PC-3 (cell line): ENCODE data around the gene GIMAP2. TPM values are rescaled to one million over a fixed set of nuclear protein-coding genes. Genes with fewer than 3 reads are reported as not detected.

ENCODE experiments used
- ATAC-seq: fragments of 200-7000 bp; cut with Tn5 transposase; 2 replicates; pipeline ENCODE4 v1.9.1; 2020; ENCODE audit warnings: mild to moderate bottlenecking, moderate library complexity
- BruUV-seq: library from RNA; stranded (reverse); fragments of 400-500 nt; replicated peaks from 2 replicates; lab custom pipeline; 2021; lab: Mats Ljungman, UMichigan
- CTCF ChIA-PET: fragments of 300-600 bp; sonication (Branson Sonifier 250); formaldehyde crosslinking; loops from one replicate; lab custom pipeline; 2022; ENCODE audit warnings: antibody characterized with exemption; lab: Charles Lee
- POLR2A ChIA-PET: fragments of 300-600 bp; sonication (Branson Sonifier 250); formaldehyde crosslinking; loops from one replicate; lab custom pipeline; 2022; ENCODE audit warnings: antibody characterized with exemption; ENCODE audit not compliant: unreplicated experiment; lab: Charles Lee
- DNase-seq: peaks from one replicate; pipeline ENCODE4 v3.0.0-alpha.2; 2015
- H2AFZ ChIP-seq: fragments of 300-600 bp; sonication (generic); 2 replicates; pipeline ENCODE4 v1.6.0; 2016; ENCODE audit warnings: antibody characterized with exemption, low read length
- H3F3A ChIP-seq: fragments of 300-600 bp; sonication (generic); one replicate; pipeline ENCODE4 v1.6.0; 2017; ENCODE audit warnings: antibody characterized with exemption, low read length, control low read depth, mild to moderate bottlenecking; ENCODE audit not compliant: unreplicated experiment
- H3K27ac ChIP-seq: fragments of 300-600 bp; sonication (generic); 2 replicates; pipeline ENCODE4 v1.5.1; 2016; ENCODE audit warnings: mild to moderate bottlenecking, low read length
- H3K27me3 ChIP-seq: fragments of 300-600 bp; sonication (generic); 2 replicates; pipeline ENCODE4 v1.6.1; 2016; ENCODE audit warnings: low read length, mixed read lengths
- H3K36me3 ChIP-seq: fragments of 300-600 bp; sonication (generic); 2 replicates; pipeline ENCODE4 v1.6.1; 2016; ENCODE audit warnings: low read depth, mixed run types, low read length, mixed read lengths
- H3K4me1 ChIP-seq: fragments of 300-600 bp; sonication (generic); 2 replicates; pipeline ENCODE4 v1.5.1; 2016; ENCODE audit warnings: low read length; ENCODE audit not compliant: insufficient read depth
- H3K4me2 ChIP-seq: fragments of 300-600 bp; sonication (generic); 2 replicates; pipeline ENCODE4 v1.6.0; 2016; ENCODE audit warnings: low read length
- H3K4me3 ChIP-seq: fragments of 300-600 bp; sonication (generic); 2 replicates; pipeline ENCODE4 v1.5.1; 2016; ENCODE audit warnings: mild to moderate bottlenecking, low read length, mixed read lengths
- H3K79me2 ChIP-seq: fragments of 300-600 bp; sonication (generic); 2 replicates; pipeline ENCODE4 v1.6.1; 2017; ENCODE audit warnings: low read length, mixed read lengths
- H3K9ac ChIP-seq: fragments of 300-600 bp; sonication (generic); 2 replicates; pipeline ENCODE4 v1.6.0; 2016; ENCODE audit warnings: mild to moderate bottlenecking, low read length
- H3K9me2 ChIP-seq: fragments of 300-600 bp; sonication (generic); replicated peaks from 2 replicates; pipeline ENCODE4 v1.6.1; 2016; ENCODE audit warnings: mixed run types, low read length, mixed read lengths
- H3K9me3 ChIP-seq: fragments of 300-600 bp; sonication (generic); 2 replicates; pipeline ENCODE4 v1.6.1; 2016; ENCODE audit warnings: low read length, mixed read lengths
- H4K20me1 ChIP-seq: fragments of 300-600 bp; sonication (generic); 2 replicates; pipeline ENCODE4 v1.6.1; 2016; ENCODE audit warnings: low read length, mixed read lengths
- EZH2 ChIP-seq: fragments of 300-600 bp; sonication (generic); IDR thresholded peaks from one replicate; pipeline ENCODE4 v1.6.1; 2017; ENCODE audit warnings: antibody characterized with exemption, mild to moderate bottlenecking, low read length; ENCODE audit not compliant: unreplicated experiment
- EZH2phosphoT487 ChIP-seq: fragments of 300-600 bp; sonication (generic); IDR thresholded peaks from 2 replicates; pipeline ENCODE4 v1.6.1; 2018; ENCODE audit warnings: mild to moderate bottlenecking, antibody characterized with exemption, low read length, borderline replicate concordance
- intact Hi-C: fragments of 100-400 bp; cut with micrococcal nuclease; formaldehyde crosslinking; loops from 2 replicates; pipeline ENCODE4 v1.9.0; 2023
- total RNA-seq: library from RNA; depleted of rRNA; stranded (reverse); fragments of >200 nt; gene quantifications from 2 replicates; pipeline ENCODE4 v1.2.3, GENCODE V29; 2014
- TF ChIP-seq, protein P1 (sequence below): fragments of 300-600 bp; sonication (generic); conservative IDR thresholded peaks from 2 replicates; pipeline ENCODE4 v1.5.1; 2017; ENCODE audit warnings: antibody characterized with exemption, low read depth, mild to moderate bottlenecking, low read length

The GIMAP2 gene
- total RNA-seq, 1 experiment from 2014 or later = not detected

DNA sequence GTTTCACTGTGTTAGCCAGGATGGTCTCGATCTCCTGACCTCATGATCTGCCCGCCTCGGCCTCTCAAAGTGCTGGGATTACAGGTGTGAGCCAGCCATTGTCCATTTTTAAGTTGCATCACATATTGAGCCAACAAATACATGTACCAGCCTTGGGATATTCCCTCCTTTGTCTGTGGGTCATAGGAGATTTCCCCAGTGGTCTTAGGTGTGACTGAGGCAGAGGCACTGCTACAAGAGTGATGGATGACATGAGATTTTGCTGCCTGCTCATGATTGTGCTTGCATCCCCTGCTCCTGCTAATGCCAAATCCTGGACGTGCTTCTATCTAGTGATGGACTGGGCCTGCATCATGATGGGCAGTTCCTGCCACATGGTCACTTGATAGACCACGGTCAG lies 42.6 kb upstream of the GIMAP2 start:
- H4K20me1 ChIP-seq = no peaks in the 10 kb centered on the region

DNA sequence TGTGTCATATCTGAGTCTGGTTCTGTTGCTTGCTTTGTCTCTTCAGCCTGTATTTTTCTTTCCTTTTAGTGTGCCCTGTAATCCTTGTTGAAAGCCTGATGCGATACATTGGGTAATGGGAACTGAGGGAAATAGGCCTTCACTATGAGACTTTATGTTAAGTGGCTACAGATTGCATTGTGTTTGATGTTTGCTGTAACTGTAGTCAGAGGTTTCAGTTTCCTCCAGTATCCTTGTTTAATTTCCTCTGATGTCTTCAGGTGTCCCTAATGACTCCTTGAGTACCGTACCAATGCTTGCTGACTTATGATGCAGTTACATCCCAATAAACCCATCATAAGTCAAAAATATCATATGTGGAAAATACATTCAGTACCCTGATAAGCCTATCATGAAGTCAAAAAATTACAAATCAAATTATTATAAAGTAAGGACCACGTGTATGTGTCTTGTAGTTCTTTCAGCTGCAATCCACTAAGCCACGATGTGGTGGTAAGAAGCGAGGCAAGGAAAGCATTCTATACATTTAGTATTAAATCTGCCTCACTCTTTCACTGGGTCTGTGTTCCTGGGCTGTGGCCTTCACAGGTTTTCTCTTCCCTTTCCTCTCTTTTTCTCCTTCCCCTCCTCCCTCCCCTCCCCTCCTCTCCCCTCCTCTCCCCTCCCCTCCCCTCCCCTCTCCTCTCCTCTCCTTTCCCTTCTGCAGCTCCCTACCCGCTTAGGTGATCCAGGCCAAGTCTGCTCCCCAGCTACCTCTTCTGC lies 40.1 kb upstream of the GIMAP2 start:
- ATAC-seq (no peak), DNase-seq (no peak)
- intact Hi-C loops = no loop called here
- no TSS peak for BruUV-seq
- Histone ChIP-seq H3K79me2 (no peaks in the 10 kb centered on the region), H3K4me1 (no peaks in the 10 kb centered on the region), H2AFZ (no peak overlapping the region), H3K4me2 (no peak overlapping the region), H3K9ac (no peak overlapping the region), H3K9me3 (no peaks in the 10 kb centered on the region), H3F3A (no peaks in the 10 kb centered on the region), H3K36me3 (no peaks in the 10 kb centered on the region), H3K27me3 (no peaks in the 10 kb centered on the region), H3K27ac (no peak overlapping the region), H4K20me1 (no peaks in the 10 kb centered on the region), H3K4me3 (no peak overlapping the region), H3K9me2 (no peaks in the 10 kb centered on the region)
- ChIA-PET POLR2A (no interaction called here), CTCF (no interaction called here)
- TF ChIP-seq EZH2 (no peak), EZH2phosphoT487 (no peak)
- TF ChIP-seq, protein P1, sequence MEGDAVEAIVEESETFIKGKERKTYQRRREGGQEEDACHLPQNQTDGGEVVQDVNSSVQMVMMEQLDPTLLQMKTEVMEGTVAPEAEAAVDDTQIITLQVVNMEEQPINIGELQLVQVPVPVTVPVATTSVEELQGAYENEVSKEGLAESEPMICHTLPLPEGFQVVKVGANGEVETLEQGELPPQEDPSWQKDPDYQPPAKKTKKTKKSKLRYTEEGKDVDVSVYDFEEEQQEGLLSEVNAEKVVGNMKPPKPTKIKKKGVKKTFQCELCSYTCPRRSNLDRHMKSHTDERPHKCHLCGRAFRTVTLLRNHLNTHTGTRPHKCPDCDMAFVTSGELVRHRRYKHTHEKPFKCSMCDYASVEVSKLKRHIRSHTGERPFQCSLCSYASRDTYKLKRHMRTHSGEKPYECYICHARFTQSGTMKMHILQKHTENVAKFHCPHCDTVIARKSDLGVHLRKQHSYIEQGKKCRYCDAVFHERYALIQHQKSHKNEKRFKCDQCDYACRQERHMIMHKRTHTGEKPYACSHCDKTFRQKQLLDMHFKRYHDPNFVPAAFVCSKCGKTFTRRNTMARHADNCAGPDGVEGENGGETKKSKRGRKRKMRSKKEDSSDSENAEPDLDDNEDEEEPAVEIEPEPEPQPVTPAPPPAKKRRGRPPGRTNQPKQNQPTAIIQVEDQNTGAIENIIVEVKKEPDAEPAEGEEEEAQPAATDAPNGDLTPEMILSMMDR = no peak

More for the DNA sequence above, 42.6 kb upstream of the GIMAP2 start:
- no TSS peak for BruUV-seq
- Histone ChIP-seq H3K79me2 (no peaks in the 10 kb centered on the region), H3K27ac (no peak overlapping the region), H3K27me3 (no peaks in the 10 kb centered on the region), H3K4me1 (no peaks in the 10 kb centered on the region), H3K9me2 (no peaks in the 10 kb centered on the region), H3K4me3 (no peak overlapping the region), H3K36me3 (no peaks in the 10 kb centered on the region), H3K9me3 (no peaks in the 10 kb centered on the region), H3K9ac (no peak overlapping the region), H2AFZ (no peak overlapping the region), H3K4me2 (no peak overlapping the region), H3F3A (no peaks in the 10 kb centered on the region)
- ATAC-seq = no peak
- CTCF ChIA-PET = no interaction called here
- intact Hi-C loops = no loop called here
- no peak for DNase-seq
- TF ChIP-seq EZH2phosphoT487 = no peak
- POLR2A ChIA-PET = no interaction called here

DNA sequence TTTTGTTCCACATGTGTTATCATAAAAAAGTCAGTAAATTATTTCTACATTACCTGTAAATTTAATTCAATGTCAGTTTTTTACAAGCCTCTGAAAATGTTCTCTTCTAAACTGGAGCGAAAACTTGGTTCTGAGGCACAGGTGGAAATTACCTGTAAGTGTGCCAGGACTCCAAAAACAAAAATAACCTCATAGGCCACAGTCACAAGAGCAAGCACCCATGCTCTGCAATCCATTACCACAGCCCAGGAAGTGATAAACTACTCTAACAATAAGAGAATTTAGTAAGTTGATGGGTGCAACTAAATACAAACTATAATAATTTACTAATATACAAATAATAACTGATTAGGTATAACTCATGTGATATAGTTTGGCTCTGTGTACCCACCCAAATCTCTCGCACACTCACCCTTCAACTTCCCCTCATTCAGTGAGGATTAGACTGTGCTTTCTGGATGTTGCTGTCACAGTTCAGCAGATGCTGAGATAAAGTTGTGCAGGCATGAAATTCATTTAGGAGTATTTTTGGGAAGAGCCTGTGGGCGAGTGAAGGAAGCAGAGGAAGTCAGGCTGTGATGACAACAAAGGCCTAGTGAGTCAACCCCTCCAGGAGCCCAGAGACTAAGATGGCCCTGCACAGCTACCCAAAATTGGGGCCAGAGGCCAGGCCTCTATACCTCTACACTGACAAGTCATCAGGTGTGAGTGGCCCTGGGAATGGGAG lies 37.0 kb upstream of the GIMAP2 start:
- CTCF ChIA-PET = no interaction called here
- H2AFZ ChIP-seq = no peak overlapping the region
- H3K4me3 ChIP-seq = no peak overlapping the region
- no peaks in the 10 kb centered on the region for H3F3A ChIP-seq
- H3K4me1 ChIP-seq = no peaks in the 10 kb centered on the region
- H3K27me3 ChIP-seq = no peaks in the 10 kb centered on the region
- POLR2A ChIA-PET = interaction anchor here (0.6 kb wide), 1 partner anchor 139 kb away, joined by 3 read pairs; no protein-coding TSS in a partner anchor
- ATAC-seq = no peak
- TF ChIP-seq, protein P1 = no peak
- TF ChIP-seq EZH2phosphoT487 (no peak), EZH2 (no peak)
- H3K4me2 ChIP-seq = no peak overlapping the region
- H3K79me2 ChIP-seq = no peaks in the 10 kb centered on the region
- no peak overlapping the region for H3K9ac ChIP-seq
- no TSS peak for BruUV-seq
- intact Hi-C loops = no loop called here
- no peaks in the 10 kb centered on the region for H4K20me1 ChIP-seq
- H3K9me2 ChIP-seq = no peaks in the 10 kb centered on the region
- no peak overlapping the region for H3K27ac ChIP-seq
- no peak for DNase-seq
- no peaks in the 10 kb centered on the region for H3K9me3 ChIP-seq
- H3K36me3 ChIP-seq = no peaks in the 10 kb centered on the region
